ENCODE results near the gene B3GNT8.
A peak's percentile ranks its signal among the peaks of the same experiment; 100 is the strongest.

Gene B3GNT8

GRCh38 chr19:41421314-41421713, 5.9 kb downstream of the B3GNT8 start:
- Histone ChIP-seq H3K14ac (ENCODE audit: low read length) (no peak overlapping the region), H2AK5ac (ENCODE audit: low read length) (no peak overlapping the region), H3K4me3 (ENCODE audit: low read depth, low read length) (no peak overlapping the region), H3K27ac (ENCODE audit: low read depth, low read length) (no peak overlapping the region), H3K79me2 (ENCODE audit: control insufficient read depth, insufficient read depth, low read length, poor library complexity) (no peaks in the 10 kb centered on the region), H2AFZ (ENCODE audit: insufficient read depth, low read length, poor library complexity) (no peak overlapping the region), H4K12ac (ENCODE audit: low read depth, low read length) (no peak overlapping the region), H3K79me1 (ENCODE audit: low read length) (no peaks in the 10 kb centered on the region), H4K8ac (ENCODE audit: low read depth, low read length) (no peak overlapping the region), H2BK12ac (ENCODE audit: low read length) (no peak overlapping the region), H3K4ac (ENCODE audit: low read depth, low read length) (no peak overlapping the region), H3K27me3 (ENCODE audit: insufficient read depth, low read length) (no peaks in the 10 kb centered on the region), H3K4me2 (ENCODE audit: low read length) (no peak overlapping the region), H3K18ac (ENCODE audit: low read length) (no peak overlapping the region), H4K91ac (ENCODE audit: low read depth, low read length) (no peak overlapping the region), H2BK5ac (ENCODE audit: low read depth, low read length, poor library complexity) (no peak overlapping the region), H3K23ac (ENCODE audit: low read length) (no peak overlapping the region), H3K9me3 (ENCODE audit: insufficient read depth, low read depth, low read length) (peaks cover under 1% of the 10 kb centered on the region), H2BK120ac (ENCODE audit: insufficient read depth, low read length, poor library complexity) (no peak overlapping the region), H3K9ac (ENCODE audit: low read length) (no peak overlapping the region), H3K4me1 (ENCODE audit: control insufficient read depth in 1 of 2, insufficient read depth in 2 of 2, low read length in 2 of 2) (no peaks in the 10 kb centered on the region), H3K36me3 (ENCODE audit: control insufficient read depth in 1 of 2, insufficient read depth in 2 of 2, low read length in 2 of 2) (peaks cover 41 to 44% of the 10 kb centered on the region in 2 experiments)
- no CpG with 5 or more reads among the region's 6 CpGs for WGBS (ENCODE audit: extremely low coverage, insufficient coverage, insufficient read length)
- no peak for DNase-seq

GRCh38 chr19:41420101-41420880, 6.9 kb downstream of the B3GNT8 start:
- DNase-seq = peak in 1 of 2 donors; percentile 13
- Histone ChIP-seq H2BK12ac (ENCODE audit: low read length) (no peak overlapping the region), H3K18ac (ENCODE audit: low read length) (no peak overlapping the region), H2BK120ac (ENCODE audit: insufficient read depth, low read length, poor library complexity) (no peak overlapping the region), H2BK5ac (ENCODE audit: low read depth, low read length, poor library complexity) (no peak overlapping the region), H3K27me3 (ENCODE audit: insufficient read depth, low read length) (no peaks in the 10 kb centered on the region), H4K12ac (ENCODE audit: low read depth, low read length) (no peak overlapping the region), H2AK5ac (ENCODE audit: low read length) (no peak overlapping the region), H3K27ac (ENCODE audit: low read depth, low read length) (no peak overlapping the region), H4K91ac (ENCODE audit: low read depth, low read length) (no peak overlapping the region), H3K4me1 (ENCODE audit: control insufficient read depth in 1 of 2, insufficient read depth in 2 of 2, low read length in 2 of 2) (no peaks in the 10 kb centered on the region), H3K4me3 (ENCODE audit: low read depth, low read length) (no peak overlapping the region), H3K36me3 (ENCODE audit: control insufficient read depth in 1 of 2, insufficient read depth in 2 of 2, low read length in 2 of 2) (peaks cover 32 to 40% of the 10 kb centered on the region in 2 experiments), H3K4me2 (ENCODE audit: low read length) (no peak overlapping the region), H3K23ac (ENCODE audit: low read length) (no peak overlapping the region), H3K9me3 (ENCODE audit: insufficient read depth, low read depth, low read length) (peaks cover 3% of the 10 kb centered on the region), H2AFZ (ENCODE audit: insufficient read depth, low read length, poor library complexity) (no peak overlapping the region), H4K8ac (ENCODE audit: low read depth, low read length) (no peak overlapping the region), H3K9ac (ENCODE audit: low read length) (no peak overlapping the region), H3K79me1 (ENCODE audit: low read length) (no peaks in the 10 kb centered on the region), H3K79me2 (ENCODE audit: control insufficient read depth, insufficient read depth, low read length, poor library complexity) (no peaks in the 10 kb centered on the region), H3K4ac (ENCODE audit: low read depth, low read length) (no peak overlapping the region), H3K14ac (ENCODE audit: low read length) (no peak overlapping the region)
- WGBS (ENCODE audit: extremely low coverage, insufficient coverage, insufficient read length) = no CpG with 5 or more reads among the region's 8 CpGs

DNA sequence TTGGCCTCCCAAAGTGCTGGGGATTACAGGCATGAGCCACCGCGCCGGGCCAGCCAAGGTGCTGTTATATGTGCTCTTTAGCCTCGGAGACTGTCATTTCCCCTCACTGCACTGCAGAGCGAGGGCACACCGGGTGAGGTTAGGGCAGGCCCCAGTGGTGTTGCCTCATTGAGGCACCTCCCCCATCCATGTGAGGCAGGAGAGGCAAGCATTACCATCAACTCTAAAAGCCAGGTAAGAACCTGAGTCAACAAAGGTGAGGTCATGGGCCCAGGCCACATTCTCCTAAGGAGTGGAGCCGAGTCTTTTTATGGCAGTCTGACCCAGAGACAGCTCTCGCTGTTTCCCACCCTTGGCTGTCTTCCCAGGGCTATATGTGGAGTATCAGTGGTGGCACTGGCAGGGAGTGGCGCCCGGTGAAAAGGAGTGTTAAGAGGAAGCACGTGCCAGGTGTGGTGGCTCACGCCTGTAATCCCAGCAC, 10.9 kb downstream of the B3GNT8 start:
- Histone ChIP-seq H2AFZ (ENCODE audit: insufficient read depth, low read length, poor library complexity) (no peak overlapping the region), H2AK5ac (ENCODE audit: low read length) (no peak overlapping the region), H3K4me3 (ENCODE audit: low read depth, low read length) (no peak overlapping the region), H3K36me3 (ENCODE audit: control insufficient read depth in 1 of 2, insufficient read depth in 2 of 2, low read length in 2 of 2) (peaks cover 28 to 34% of the 10 kb centered on the region in 2 experiments), H2BK12ac (ENCODE audit: low read length) (no peak overlapping the region), H3K18ac (ENCODE audit: low read length) (no peak overlapping the region), H3K9ac (ENCODE audit: low read length) (no peak overlapping the region), H3K4me1 (ENCODE audit: control insufficient read depth in 1 of 2, insufficient read depth in 2 of 2, low read length in 2 of 2) (no peaks in the 10 kb centered on the region), H3K23ac (ENCODE audit: low read length) (no peak overlapping the region), H4K8ac (ENCODE audit: low read depth, low read length) (no peak overlapping the region), H2BK5ac (ENCODE audit: low read depth, low read length, poor library complexity) (no peak overlapping the region), H3K9me3 (ENCODE audit: insufficient read depth, low read depth, low read length) (peaks cover 3% of the 10 kb centered on the region), H3K4me2 (ENCODE audit: low read length) (no peak overlapping the region), H2BK120ac (ENCODE audit: insufficient read depth, low read length, poor library complexity) (no peak overlapping the region), H3K14ac (ENCODE audit: low read length) (no peak overlapping the region), H3K79me2 (ENCODE audit: control insufficient read depth, insufficient read depth, low read length, poor library complexity) (no peaks in the 10 kb centered on the region), H3K27ac (ENCODE audit: low read depth, low read length) (no peak overlapping the region), H4K12ac (ENCODE audit: low read depth, low read length) (no peak overlapping the region), H3K79me1 (ENCODE audit: low read length) (no peaks in the 10 kb centered on the region), H3K27me3 (ENCODE audit: insufficient read depth, low read length) (no peaks in the 10 kb centered on the region), H4K91ac (ENCODE audit: low read depth, low read length) (no peak overlapping the region), H3K4ac (ENCODE audit: low read depth, low read length) (no peak overlapping the region)
- DNase-seq = no peak
- WGBS (ENCODE audit: extremely low coverage, insufficient coverage, insufficient read length) = no CpG with 5 or more reads among the region's 12 CpGs

- no peaks in the 10 kb centered on the region for H3K4me1 ChIP-seq (ENCODE audit: control insufficient read depth in 1 of 2, insufficient read depth in 2 of 2, low read length in 2 of 2)
Observed at GRCh38 chr19:41415154-41415571, 12.0 kb downstream of the B3GNT8 start.

More at GRCh38 chr19:41415154-41415571, 12.0 kb downstream of the B3GNT8 start:
- H3K14ac ChIP-seq (ENCODE audit: low read length) = no peak overlapping the region
- peaks cover 28 to 30% of the 10 kb centered on the region in 2 experiments for H3K36me3 ChIP-seq (ENCODE audit: control insufficient read depth in 1 of 2, insufficient read depth in 2 of 2, low read length in 2 of 2)
- H3K4me3 ChIP-seq (ENCODE audit: low read depth, low read length) = no peak overlapping the region
- H4K12ac ChIP-seq (ENCODE audit: low read depth, low read length) = no peak overlapping the region
- no peak overlapping the region for H3K4ac ChIP-seq (ENCODE audit: low read depth, low read length)
- H4K91ac ChIP-seq (ENCODE audit: low read depth, low read length) = no peak overlapping the region
- H3K27me3 ChIP-seq (ENCODE audit: insufficient read depth, low read length) = no peaks in the 10 kb centered on the region
- no peak for DNase-seq
- H2BK120ac ChIP-seq (ENCODE audit: insufficient read depth, low read length, poor library complexity) = no peak overlapping the region
- H3K4me2 ChIP-seq (ENCODE audit: low read length) = no peak overlapping the region
- no peak overlapping the region for H3K23ac ChIP-seq (ENCODE audit: low read length)
- H3K79me1 ChIP-seq (ENCODE audit: low read length) = no peaks in the 10 kb centered on the region
- no peak overlapping the region for H3K27ac ChIP-seq (ENCODE audit: low read depth, low read length)
- no peak overlapping the region for H4K8ac ChIP-seq (ENCODE audit: low read depth, low read length)
- no peaks in the 10 kb centered on the region for H3K79me2 ChIP-seq (ENCODE audit: control insufficient read depth, insufficient read depth, low read length, poor library complexity)
- no peak overlapping the region for H2BK12ac ChIP-seq (ENCODE audit: low read length)
- no CpG with 5 or more reads among the region's 9 CpGs for WGBS (ENCODE audit: extremely low coverage, insufficient coverage, insufficient read length)
- no peak overlapping the region for H2BK5ac ChIP-seq (ENCODE audit: low read depth, low read length, poor library complexity)
- H3K9me3 ChIP-seq (ENCODE audit: insufficient read depth, low read depth, low read length) = peaks cover 3% of the 10 kb centered on the region
- no peak overlapping the region for H3K9ac ChIP-seq (ENCODE audit: low read length)
- no peak overlapping the region for H3K18ac ChIP-seq (ENCODE audit: low read length)
- H2AK5ac ChIP-seq (ENCODE audit: low read length) = no peak overlapping the region
- no peak overlapping the region for H2AFZ ChIP-seq (ENCODE audit: insufficient read depth, low read length, poor library complexity)
